ENCODE measurements around the gene C6orf15.

The C6orf15 gene

DNA sequence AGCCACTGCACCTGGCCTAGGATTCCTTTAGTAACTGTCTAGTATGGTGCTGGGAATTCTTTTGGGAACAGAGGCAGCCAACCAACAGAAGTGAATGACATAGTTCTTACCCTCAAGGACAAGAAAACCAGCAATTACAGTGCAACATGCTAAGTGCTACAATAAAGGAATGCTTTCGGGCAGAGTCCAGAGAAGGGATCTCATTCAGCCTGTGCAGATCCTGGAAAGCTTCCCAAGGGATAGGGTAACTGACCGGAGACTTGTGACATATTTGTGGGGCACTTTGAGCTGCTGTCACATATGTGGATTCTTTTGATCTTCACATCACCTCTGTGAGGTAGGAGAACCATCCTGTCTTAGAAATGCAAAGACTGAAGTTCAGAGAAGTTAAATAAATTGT is 46.8 kb downstream of the C6orf15 start:
- no peak for DNase-seq

DNA sequence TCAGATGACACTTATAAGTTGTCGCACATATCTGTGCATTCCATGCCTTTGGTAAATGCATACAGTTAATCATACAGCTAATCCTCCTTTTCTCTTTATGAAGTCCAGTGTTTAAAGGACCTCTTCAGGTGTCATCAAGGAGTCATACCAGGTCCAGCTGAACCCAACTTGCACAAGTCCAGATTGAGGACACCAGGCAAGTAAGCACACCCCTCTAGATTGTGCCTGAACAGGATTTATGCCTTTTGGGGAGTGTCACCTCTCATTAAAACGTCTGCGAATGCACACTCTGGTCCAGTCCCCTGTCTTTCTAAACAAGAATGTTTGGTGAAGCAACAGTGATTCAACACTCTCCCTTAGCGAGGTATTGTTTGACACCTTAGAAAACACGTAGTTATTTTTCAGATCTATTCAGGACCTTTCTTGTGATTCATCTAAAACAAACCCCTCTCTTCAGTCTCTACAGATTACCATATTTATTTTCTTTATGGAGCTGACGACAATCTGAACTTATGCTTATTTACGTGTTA is 48.4 kb downstream of the C6orf15 start:
- DNase-seq: no peak
